ENCODE data around the gene NHLH2.

The NHLH2 gene

GRCh38 chr1:115838431-115839028 lies 2.4 kb downstream of the NHLH2 start:
- DNase-seq (ENCODE audit: low spot score), result no peak

GRCh38 chr1:115837740-115838421 lies 3.0 kb downstream of the NHLH2 start:
- DNase-seq (ENCODE audit: low spot score), result no peak

- DNase-seq (ENCODE audit: low spot score), result no peak
These were observed 3.6 kb downstream of the NHLH2 start for GRCh38 chr1:115837341-115837739.

- no peak for DNase-seq (ENCODE audit: low spot score)
These were observed 7.1 kb downstream of the NHLH2 start for GRCh38 chr1:115833856-115834255.

- no peak for DNase-seq (ENCODE audit: low spot score)
These were observed 8.3 kb downstream of the NHLH2 start for GRCh38 chr1:115832651-115833050.

- DNase-seq (ENCODE audit: low spot score), result no peak
These were observed 10.0 kb downstream of the NHLH2 start for GRCh38 chr1:115830963-115831362.

- no peak for DNase-seq (ENCODE audit: low spot score)
These were observed 11.0 kb downstream of the NHLH2 start for GRCh38 chr1:115829947-115830346.

- no peak for DNase-seq (ENCODE audit: low spot score)
These were observed 11.8 kb downstream of the NHLH2 start for GRCh38 chr1:115829023-115829674.

- no peak for DNase-seq (ENCODE audit: low spot score)
These were observed 12.6 kb downstream of the NHLH2 start for GRCh38 chr1:115828101-115829022.

GRCh38 chr1:115827452-115828044 lies 13.4 kb downstream of the NHLH2 start:
- DNase-seq (ENCODE audit: low spot score), result no peak

- no peak for DNase-seq (ENCODE audit: low spot score)
These were observed 14.3 kb downstream of the NHLH2 start for GRCh38 chr1:115826628-115827027.

GRCh38 chr1:115822117-115822516 lies 18.8 kb downstream of the NHLH2 start:
- DNase-seq (ENCODE audit: low spot score), result no peak

- no peak for DNase-seq (ENCODE audit: low spot score)
These were observed 25.2 kb downstream of the NHLH2 start for GRCh38 chr1:115815694-115816093.

GRCh38 chr1:115814685-115815398 lies 26.1 kb downstream of the NHLH2 start:
- no peak for DNase-seq (ENCODE audit: low spot score)

GRCh38 chr1:115813727-115814126 lies 27.2 kb downstream of the NHLH2 start:
- no peak for DNase-seq (ENCODE audit: low spot score)

GRCh38 chr1:115811140-115811828 lies 29.6 kb downstream of the NHLH2 start:
- DNase-seq (ENCODE audit: low spot score), result no peak

GRCh38 chr1:115810609-115811008 lies 30.3 kb downstream of the NHLH2 start:
- DNase-seq (ENCODE audit: low spot score), result no peak

GRCh38 chr1:115809847-115810246 lies 31.1 kb downstream of the NHLH2 start:
- DNase-seq (ENCODE audit: low spot score), result no peak

GRCh38 chr1:115809076-115809475 lies 31.9 kb downstream of the NHLH2 start:
- DNase-seq (ENCODE audit: low spot score), result no peak

GRCh38 chr1:115807723-115808122 lies 33.2 kb downstream of the NHLH2 start:
- peak; percentile 50 for DNase-seq (ENCODE audit: low spot score)

GRCh38 chr1:115805597-115805996 lies 35.3 kb downstream of the NHLH2 start:
- DNase-seq (ENCODE audit: low spot score), result no peak
